ENCODE results near the gene CLCA4.

Gene CLCA4

DNA sequence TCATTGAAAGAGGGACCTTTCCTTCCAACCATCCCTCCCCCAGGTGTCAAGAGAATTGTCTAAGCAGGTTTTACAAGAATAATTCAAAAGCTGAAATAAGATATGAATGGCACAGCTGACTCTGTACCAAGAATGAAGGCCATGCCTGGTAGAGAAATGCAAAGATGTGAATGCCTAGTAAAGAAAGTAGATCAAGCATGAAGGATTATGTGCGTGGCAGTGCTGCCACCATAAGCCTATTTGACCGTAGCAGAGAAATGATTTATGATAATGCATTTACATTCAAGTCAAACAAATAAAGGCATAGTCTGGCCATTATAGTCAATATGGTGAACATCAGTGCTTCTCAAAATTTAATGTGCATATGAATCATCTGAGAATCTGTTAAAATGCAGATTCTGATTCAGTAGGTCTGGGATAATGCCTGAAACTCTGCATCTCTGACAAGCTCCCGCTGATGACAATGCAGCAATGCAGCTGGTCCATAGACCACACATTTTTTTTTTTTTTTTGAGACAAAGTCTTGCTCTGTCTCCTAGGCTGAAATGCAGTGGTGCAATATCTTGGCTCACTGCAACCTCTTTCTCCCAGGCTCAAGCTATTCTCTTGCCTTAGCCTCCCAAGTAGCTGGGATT, 16.6 kb upstream of the CLCA4 start:
- H3K4me3 ChIP-seq (ENCODE audit: low read depth, low read length), result no peak overlapping the region
- TF ChIP-seq, protein P1, sequence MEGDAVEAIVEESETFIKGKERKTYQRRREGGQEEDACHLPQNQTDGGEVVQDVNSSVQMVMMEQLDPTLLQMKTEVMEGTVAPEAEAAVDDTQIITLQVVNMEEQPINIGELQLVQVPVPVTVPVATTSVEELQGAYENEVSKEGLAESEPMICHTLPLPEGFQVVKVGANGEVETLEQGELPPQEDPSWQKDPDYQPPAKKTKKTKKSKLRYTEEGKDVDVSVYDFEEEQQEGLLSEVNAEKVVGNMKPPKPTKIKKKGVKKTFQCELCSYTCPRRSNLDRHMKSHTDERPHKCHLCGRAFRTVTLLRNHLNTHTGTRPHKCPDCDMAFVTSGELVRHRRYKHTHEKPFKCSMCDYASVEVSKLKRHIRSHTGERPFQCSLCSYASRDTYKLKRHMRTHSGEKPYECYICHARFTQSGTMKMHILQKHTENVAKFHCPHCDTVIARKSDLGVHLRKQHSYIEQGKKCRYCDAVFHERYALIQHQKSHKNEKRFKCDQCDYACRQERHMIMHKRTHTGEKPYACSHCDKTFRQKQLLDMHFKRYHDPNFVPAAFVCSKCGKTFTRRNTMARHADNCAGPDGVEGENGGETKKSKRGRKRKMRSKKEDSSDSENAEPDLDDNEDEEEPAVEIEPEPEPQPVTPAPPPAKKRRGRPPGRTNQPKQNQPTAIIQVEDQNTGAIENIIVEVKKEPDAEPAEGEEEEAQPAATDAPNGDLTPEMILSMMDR (IDR thresholded peaks at IDR 0.05; ENCODE audit: borderline replicate concordance, insufficient read depth, low read depth, low read length), result no peak

DNA sequence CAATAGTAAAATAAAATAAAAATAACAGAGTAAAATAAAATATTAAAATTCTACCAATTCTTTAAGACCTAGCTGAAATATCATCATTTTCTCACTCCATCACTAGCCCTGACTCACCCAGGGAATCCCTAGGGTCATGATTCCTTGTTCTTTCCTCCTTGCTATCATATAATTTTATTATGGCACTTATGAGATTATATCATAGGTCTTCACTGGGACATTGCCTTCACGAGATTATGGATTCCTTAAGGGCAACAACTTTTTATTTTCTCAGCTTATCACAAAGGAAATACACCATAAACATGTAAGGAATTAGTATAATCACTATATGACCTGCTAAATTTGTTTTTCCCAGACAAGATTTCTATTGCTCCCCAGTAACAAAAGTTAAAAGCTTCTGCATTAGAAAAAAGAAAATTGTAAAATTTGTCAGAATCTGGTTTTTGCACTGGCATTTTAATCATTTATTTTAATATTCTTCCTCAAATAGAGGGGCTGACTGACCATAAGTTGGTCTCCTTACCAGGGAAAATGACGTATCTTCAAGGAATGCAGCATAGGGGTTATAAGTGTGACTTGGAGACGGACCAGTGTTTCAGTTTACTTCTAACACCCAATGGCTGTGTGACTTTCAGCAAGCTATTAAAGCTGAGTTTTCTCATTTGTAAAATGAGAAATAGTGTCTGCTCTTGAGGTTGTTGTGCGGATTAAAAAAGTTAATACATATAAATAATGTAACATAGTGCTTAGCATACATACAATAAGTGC, 8.8 kb upstream of the CLCA4 start:
- H3K4me3 ChIP-seq (ENCODE audit: low read depth, low read length), result no peak overlapping the region
- TF ChIP-seq, protein P1 (IDR thresholded peaks at IDR 0.05; ENCODE audit: borderline replicate concordance, insufficient read depth, low read depth, low read length), result no peak

DNA sequence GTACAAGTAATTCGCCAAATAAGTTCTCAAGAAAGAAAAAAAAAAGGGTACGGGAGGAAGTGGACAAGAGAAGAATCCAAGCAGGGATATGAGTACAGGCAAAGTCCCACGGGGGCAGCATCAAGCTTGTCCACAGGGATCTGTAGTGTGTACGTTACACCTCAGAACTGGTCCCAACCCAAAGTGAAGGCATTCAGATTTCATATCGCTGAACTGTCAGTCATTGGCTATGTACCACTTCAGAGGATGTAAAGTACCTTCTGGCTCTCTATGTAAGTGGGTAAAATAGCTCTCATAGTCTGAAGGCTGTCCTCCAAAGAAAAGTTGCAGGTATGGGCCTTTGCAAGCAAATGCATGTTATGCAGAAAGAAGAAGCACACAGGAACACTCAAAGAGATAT, 8.1 kb upstream of the CLCA4 start:
- TF ChIP-seq, protein P1 (IDR thresholded peaks at IDR 0.05; ENCODE audit: borderline replicate concordance, insufficient read depth, low read depth, low read length), result no peak
- no peak overlapping the region for H3K4me3 ChIP-seq (ENCODE audit: low read depth, low read length)

DNA sequence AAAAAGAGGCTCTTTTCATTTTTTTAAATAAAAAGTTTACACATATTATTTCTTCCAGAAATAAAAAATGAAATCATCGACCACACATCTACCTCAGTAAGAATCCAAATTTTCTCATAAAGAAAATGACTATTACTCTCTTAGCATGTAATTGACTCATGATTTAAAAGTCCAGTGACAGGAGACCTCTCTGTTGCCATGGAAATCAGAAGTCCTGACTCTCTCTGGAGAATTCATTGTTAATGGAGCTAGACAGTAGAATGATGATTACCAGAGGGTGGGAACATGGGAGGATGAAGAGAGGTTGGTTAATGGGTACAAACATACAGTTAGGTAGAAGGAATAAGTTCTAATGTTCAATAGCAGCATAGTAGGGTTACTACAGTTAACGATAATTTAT, 5.0 kb upstream of the CLCA4 start:
- H3K4me3 ChIP-seq (ENCODE audit: low read depth, low read length), result no peak overlapping the region
- TF ChIP-seq, protein P1 (IDR thresholded peaks at IDR 0.05; ENCODE audit: borderline replicate concordance, insufficient read depth, low read depth, low read length), result no peak

DNA sequence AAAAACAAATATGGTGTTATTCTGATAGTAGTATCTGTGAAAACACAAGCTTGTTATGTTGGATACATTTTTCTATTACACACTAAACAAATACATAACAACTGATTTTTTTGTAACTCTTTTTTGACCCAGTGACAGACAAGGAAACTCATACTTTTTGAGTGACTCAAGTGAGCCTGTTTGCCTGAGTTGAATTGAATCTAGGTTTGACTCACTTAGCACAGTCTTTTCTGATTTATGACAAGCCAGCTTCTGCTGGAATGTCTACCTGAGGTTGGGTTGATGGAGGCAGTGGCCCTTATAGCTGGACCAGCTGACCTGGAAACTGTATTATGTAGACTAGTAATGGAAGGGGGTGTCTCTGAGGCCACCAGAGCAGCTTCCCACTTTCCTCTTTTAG, 4.2 kb upstream of the CLCA4 start:
- TF ChIP-seq, protein P1 (IDR thresholded peaks at IDR 0.05; ENCODE audit: borderline replicate concordance, insufficient read depth, low read depth, low read length), result no peak
- H3K4me3 ChIP-seq (ENCODE audit: low read depth, low read length), result no peak overlapping the region

DNA sequence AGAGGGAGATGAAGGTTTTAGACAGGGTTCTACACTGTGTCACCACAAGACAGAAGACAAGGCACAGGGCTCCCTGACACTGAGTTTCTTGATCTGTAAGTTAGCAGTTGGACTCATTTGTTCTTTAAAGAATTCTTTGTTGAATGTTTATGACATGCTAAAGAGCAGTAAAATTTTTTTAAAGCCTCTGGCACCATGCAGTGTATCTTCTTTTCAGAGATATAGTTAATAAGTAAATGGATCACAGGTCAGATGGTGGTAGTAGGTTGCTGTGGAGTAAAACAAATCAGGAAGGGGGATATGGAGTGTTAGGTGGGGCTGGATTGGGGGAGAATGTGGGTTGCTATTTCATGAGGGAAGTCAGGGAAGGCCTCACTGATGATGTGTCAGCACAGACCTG, 2.0 kb downstream of the CLCA4 start:
- H3K4me3 ChIP-seq (ENCODE audit: low read depth, low read length), result no peak overlapping the region
- TF ChIP-seq, protein P1 (IDR thresholded peaks at IDR 0.05; ENCODE audit: borderline replicate concordance, insufficient read depth, low read depth, low read length), result no peak

DNA sequence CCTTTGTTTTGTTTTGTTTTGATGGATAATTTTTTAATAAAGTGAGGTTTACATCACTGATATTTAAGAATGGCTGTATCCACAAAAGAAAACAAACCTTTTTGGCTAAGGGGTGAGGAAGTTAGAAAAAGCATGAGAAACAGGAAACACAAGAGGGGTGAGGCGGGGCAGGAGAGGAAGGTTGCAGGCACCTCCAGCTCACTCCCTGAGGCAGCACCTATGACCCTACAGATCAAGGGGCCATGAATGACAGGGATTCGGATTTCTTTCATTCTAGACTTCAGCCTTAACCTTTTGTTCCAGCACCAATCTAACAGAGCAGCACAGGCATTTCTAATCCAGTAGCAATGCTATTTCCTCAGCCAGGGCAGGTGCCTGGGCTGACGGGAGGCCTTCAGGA, 4.4 kb downstream of the CLCA4 start:
- TF ChIP-seq, protein P1 (IDR thresholded peaks at IDR 0.05; ENCODE audit: borderline replicate concordance, insufficient read depth, low read depth, low read length), result no peak
- H3K4me3 ChIP-seq (ENCODE audit: low read depth, low read length), result no peak overlapping the region
